Pulmonary artery endothelial cell (primary cell): ENCODE data around the gene NCAM1. TPM values are rescaled to one million over a fixed set of nuclear protein-coding genes. Genes with fewer than 3 reads are reported as not detected.

ENCODE experiments used
- DNase-seq: peaks from one replicate; pipeline ENCODE4 v3.0.0-alpha.2; 2011; ENCODE audit warnings: low read depth, low spot score
- total RNA-seq: library from RNA; depleted of rRNA; stranded (reverse); fragments of >200 nt; gene quantifications from 2 replicates; pipeline ENCODE4 v1.2.3, GENCODE V29; 2014

Gene NCAM1
- total RNA-seq, 1 donor from 2014 or later, result 0.07 TPM

DNA sequence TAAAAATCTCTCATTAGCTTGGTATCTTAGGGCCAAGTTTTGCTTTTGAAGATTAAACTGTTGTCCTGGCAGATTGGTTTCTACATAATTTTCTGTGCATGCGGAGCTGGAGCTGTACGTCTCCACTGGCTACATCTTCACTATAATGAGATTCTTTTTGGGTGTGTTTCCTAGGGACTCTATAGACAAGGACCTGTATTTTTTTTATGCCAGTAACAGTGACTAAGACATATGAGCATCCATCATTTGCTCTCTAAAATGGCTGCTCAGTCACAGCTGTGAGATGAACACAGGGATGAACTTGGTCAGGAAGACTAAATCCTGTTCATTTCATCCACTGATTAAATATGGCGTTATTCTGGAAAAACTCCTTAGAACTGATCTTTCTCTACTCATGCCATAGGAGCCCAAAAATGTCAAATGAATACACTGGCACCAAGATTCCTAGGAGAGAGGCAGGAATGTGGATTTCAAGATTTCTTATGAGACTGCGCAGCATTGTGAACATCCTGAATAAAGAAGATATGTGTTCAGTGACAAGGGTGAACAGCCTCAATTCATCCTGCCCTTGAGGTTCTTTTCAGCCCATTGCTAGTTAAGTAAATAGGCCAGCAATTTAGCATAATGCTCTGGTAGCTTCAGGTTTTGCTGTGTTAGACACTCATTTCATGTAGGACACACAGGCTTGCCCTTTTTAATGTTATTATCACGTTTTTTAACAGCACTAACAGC is 168.2 kb downstream of the NCAM1 start:
- no peak for DNase-seq

DNA sequence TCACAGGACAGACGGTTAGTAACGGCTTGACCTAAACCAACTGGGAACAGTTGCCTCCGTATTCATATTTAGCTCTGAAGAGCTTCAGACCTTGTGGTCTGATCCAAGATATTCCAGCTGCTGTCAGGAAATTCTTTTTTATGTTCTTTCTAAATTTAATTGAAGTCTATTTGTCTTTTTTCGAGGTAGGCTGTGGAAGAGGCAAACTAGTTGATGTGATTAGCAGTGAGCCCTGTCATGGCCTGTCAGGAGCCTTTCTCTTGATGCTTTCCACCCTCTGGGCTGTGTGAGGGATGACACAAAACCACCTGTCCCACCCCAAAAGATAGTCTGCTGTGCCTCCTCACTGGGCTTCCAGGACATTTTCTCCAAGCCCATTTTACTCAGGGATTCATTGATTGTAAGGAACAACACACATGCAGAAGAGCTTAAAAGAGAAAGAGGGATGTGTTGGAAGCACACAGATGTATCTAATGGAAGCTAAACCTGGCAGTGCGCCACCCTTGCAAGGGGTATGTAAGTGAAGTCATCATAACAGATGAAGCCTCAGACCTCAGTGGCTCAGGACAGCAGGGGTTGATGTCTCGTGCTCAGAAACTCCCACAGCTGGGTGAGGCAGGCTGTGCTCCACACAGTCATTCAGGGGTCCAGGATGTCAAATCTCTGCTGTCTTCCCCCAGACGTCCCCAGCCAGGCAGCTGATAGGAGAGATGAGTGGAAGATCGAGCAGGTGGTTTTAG is 170.0 kb downstream of the NCAM1 start:
- DNase-seq, result no peak

DNA sequence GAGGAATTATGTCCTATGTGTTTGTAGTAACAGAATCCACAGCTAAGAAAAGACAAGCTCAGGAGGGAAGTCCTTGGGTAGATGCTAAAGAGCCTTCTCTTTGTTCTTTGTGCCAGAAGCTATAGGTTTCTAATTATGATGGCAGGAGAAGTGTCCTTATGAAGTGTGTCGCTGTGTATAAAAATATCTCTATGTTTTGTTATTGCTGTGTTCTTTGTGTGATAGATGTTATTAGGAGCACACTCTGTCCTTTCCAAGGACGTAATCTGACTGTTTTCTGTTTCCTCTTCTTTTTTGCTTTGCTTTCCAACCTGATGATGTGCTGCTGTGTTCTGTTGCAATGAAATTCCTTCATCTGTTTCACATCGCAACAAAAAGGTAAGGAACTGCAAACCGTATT is 171.9 kb downstream of the NCAM1 start:
- DNase-seq, result no peak

DNA sequence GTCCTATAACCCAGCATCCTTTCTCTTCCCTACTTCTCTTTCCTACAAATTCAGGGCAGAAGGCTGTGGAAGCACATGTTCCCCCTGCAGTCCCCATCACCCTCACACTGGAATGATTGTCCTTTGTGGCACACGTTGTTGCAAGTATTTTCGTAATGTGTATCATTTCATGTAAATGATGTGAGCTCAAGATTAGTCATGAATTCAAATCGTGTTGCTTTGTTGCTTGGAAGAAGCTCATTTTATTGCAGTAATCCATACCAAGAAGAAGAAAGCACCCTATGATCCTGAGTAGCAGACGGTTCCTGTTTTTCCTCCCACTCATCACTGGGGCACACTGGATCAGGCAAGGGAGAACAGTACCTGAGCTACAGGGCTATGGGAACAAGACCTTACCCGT is 173.4 kb downstream of the NCAM1 start:
- no peak for DNase-seq

DNA sequence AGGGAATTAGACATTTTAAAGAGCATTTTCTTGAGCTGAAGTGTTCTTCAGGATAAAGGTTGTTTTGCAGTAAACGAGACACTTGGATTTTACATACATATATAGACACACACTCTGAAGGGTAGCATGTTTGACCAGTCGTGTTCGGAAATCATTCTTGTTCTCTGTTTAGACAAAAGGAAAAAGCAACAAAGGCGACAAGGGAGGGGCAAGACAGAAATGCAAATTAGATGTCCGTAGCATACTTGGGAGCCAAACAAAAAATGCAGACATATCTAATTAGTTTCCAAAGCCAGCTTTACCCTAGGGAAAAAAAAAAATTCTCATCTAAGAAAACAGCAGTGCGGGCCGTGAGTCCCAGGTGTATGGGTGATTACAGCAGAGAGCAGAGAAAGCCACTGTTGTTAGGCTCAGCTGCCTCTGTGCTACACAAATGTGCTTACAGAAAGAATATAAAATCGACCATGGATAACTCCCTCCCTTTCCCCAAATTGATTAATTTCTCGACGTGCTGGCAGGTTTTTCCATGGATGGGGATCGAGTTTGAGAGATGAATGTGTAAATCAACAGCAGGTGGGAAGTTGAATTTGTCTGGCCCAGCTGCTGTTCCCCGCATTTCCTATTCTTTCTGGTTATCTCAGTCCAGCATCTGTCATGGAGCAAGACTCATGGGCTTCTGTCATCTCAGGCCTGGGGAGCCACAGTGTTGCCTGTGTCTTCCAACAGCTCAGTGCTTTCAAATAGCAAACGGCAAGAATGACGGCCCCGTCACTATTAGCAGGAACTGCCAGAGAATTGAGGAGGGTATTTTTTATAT is 176.7 kb downstream of the NCAM1 start:
- DNase-seq, result no peak

DNA sequence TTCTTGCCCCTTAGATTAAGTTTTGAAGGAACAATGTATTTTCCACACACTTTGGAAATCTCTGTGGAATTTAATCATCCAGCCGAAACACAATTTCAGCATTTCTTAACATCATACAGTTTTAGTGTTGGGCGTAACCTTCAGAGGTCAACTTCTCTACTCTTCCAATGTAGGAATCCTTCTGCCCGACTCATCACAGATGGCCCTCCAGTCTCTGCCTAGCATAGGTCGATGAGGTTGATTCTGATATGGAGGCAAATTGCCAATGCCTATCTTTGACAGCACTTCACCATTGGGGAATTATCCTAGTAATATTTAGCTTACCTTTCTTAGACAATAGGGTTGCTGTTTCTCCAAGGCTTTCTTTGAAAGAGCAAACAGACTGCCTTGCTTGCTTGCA is 177.5 kb downstream of the NCAM1 start:
- DNase-seq, result no peak

DNA sequence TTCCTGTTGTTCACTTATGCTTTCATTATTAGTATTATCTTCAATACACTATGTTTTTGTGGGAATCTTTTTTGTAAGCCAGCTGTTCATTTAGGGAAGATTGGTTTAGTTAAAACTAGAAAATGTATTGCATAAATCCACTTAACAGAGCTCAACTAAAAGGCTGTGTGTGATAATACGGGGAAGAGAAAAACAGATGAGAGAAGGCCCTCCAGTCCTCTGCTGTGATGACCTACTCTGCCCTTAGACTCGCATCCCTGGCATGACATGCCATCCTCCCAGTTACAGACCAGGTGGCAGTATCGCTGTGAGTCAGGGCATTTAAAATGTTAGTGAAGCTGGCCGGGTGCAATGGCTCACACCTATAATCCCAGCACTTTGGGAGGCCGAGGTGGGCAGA is 179.8 kb downstream of the NCAM1 start:
- no peak for DNase-seq

DNA sequence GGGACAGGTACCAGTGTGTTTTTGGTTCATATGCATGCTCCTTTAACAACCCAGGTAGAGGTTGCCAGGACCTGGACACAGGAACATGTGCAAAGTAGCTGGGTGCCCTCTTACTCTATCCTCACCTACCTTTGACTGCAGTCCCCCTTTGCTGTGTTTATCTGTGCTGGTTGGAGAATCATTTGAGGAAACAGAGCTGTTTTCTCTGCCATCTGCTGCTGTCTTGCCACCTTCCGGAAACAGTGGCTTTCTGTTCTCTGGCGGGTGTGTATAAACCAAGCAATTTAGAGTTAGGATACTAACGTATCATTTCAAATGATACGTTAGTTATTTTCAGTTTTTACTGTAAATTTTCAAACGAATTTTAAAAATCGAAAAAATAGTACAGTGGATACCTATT is 181.3 kb downstream of the NCAM1 start:
- no peak for DNase-seq

DNA sequence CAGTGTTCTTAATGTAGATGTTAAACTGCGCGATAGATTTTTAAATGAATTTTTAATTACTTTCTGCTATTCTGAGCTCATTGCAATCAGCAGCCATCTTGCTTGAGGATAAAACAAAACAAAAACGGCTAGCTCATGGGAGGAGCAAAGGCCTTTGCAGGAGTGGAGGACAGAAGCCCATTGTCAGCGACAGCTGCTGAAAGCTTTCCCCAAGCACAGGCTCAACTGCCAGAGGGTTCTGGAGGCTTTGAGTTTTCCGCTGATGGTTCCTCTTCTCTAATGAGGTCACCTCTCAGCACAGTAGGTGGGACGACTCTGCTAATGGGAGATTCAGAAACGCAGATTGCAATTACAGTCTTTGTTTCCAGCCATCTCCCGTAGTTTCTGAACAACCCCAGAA is 186.0 kb downstream of the NCAM1 start:
- no peak for DNase-seq

DNA sequence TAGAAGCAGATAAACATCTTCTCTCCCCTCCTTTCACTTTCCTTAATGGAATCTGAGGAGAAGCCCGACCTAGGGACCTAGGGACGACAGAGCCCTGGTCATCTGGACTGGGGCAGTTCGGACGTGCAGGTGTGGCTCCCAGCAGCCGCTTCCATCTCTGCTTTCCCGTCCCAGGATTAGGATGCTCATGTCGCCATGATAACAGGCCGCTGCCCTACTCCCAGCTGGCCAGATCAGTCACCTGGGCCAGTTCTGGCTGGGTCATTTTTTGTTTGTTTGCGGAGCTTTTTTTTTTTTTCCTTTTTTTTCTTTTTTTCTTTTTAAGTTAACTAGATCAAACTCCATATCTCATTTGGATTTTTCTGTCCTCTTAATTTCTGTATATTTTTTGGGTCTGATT is 186.9 kb downstream of the NCAM1 start:
- DNase-seq, result no peak

DNA sequence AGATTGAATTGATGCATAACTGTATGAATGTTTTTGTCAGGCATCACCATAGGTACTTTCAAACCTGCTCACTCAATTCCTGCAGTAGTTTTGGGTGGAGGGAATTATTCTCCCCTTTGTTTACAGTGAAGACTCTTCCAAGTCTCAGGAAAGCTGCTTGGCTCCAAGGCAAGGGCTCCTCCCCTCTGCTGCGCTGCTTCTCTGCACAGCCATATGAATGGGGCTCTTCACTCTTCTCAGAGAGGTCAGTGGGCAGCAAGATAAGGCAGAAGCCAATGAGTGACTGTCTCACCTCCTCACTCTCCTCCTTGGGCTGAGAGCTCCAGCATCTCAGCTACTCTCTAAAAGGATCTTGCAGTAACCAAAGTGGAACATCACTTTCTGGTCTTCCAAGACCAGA is 187.4 kb downstream of the NCAM1 start:
- DNase-seq, result no peak

DNA sequence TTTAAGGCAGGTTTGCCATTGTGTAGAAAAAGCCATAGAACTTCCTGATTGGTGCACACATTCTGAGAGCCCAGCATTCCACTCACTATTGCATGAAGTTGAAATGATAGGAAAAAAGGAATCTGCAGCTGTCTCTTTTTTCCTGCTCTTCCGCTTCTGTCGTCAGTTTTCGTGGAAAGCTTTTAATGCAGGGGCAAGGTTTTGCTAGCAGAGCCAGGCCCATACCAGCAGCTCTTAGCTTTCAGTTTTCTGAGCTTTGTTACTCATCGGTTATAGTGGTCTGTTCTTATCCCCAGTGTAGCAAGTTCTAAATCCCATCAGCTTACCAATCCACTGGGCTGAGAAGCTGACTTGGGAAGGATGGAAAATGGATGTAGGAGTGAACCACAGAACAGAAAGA is 190.3 kb downstream of the NCAM1 start:
- DNase-seq, result no peak

DNA sequence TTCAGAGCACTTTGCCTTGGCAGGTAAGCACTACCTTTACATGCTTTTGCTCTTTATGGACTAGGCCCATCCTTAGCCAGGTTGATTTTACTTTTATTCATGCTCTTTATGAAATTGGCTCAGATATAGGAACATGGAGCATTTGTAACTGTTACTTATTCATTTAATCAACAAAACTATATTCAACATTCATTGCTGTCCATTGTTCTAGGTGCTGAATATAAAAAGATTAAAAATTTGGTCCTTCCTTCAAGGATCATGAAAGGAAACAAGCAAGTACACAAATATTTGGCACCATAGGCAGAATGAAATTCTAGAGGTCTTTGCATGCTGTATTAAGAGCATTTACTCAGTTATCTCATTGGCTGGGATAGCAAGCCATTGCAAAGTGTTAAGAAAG is 191.3 kb downstream of the NCAM1 start:
- DNase-seq, result no peak

DNA sequence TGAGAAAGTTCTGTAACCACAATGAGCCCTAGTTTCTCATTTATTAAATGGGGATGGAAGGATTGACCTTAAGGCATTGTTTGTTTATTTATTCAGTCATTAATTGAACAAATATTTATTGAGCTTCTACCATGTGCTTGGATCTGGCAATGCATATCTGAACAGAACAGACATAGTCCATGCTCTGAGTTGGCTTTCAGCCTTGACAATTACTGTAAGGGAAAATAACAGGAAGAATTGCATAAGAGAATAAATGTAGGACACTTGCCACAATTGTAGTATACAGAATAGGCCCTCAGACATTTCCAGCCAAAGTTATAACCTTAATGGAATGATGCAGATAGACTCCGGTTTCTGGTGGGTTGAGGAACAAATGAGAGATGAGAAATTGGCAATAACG is 192.6 kb downstream of the NCAM1 start:
- no peak for DNase-seq

DNA sequence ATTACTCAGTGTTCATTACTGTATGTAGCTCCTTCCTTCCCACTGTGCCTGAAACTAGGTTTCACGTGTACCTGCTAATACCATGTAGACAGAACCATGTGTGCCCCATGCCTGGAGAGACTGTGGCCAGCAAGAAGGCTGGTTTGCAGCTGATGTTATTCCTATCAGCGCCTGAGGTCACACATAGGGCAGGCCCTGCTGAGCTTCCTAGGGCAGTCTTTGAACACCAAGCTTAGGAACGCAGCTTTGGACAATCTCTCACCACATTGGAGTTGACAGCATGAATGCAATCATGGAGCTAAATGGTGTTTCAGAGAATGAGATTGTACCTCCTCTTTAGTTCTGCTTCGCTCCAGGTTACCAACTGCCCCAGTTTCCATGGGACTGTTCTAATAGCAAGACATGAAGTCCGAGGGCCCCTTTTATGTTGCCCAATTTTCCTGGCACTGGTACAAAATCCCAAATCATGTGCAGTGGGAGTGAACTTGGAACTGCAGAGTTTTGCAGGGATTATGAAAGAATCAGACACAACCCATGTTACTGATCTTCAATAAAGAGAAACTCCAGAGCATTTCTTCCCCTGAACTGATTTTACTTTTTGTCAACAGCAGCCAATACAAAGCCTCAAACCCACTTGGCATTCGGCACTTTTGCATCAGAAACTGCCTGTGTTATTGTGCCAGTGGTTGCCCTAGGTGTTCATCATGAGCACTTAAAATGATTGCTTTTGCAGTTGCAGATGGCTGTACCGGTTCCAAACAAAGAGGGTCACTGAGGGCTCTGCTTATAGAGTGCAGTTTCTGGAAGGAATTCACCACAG is 199.0 kb downstream of the NCAM1 start:
- no peak for DNase-seq

DNA sequence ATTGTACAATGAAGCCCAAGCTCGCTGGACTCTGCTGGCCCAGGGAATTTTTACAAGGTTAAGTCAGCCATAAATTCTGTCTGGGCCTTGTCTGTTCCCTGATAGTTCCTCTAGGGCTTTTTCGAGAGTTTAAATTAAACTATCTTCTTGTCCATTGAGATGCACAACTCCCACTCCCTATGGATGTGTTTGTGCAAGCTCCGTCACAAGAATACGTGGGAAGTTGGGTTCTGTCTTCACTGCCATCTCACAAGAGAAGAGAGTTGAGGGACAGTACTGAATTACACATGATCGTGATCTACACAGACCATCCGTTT is 199.5 kb downstream of the NCAM1 start:
- DNase-seq, result no peak

DNA sequence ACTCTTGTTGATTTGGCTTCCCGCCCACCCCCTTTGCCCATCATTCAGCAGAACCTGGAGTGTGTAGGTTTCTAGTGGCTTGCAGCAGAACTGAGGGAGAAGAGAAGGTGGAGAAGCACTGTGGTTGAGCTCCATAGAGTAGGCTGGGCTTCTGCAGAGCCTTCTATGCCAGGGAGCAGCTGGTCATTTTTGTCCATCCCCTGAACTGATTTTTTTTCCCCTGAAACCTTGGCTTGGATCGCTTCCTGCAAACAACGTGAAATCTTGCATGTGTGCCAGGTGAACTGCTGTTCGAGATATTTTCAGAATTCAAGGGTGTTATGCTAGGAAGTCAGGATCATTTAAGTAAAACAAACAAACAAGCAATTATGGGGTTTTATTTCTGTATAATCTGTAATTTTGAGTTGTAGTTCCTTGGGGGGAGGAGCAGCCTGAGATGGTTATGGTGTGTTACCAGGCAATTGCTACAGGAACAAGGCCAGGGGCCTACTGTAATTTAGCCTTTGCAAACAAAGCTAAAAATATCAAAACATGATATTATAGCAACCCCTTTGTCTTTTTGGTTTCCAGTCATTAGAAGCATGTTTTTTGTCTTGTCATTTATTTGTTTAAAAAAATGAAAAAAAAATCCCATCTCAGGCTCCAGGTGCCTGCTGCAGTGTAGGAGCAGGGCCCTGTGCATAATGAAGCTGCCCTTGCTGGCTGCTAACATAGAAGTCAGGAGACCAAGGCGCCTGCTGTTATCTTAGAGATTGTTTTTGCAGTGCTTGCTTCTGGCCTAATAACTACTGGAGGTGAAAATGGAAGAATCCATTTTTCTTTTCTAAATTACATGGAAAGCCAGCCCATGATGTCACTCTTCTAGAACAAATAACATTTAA is 200.7 kb downstream of the NCAM1 start:
- no peak for DNase-seq

DNA sequence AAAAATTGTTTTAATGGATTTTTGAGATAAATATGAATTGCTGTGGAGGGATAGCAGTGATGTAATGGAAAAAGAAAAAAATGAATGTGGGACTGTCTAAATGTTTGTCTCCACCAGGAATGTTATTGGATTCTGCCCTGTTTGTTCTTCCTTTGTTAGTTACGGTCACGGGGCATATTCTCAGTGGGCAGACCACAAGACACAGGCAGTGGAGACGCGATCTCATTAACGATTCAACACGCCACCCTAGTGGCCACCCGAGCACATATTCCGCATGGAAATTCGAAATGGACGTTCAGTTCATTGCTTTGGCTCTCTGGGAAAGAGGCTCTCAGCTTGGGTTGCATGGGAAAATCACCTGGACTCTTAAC is 201.4 kb downstream of the NCAM1 start:
- DNase-seq, result no peak

DNA sequence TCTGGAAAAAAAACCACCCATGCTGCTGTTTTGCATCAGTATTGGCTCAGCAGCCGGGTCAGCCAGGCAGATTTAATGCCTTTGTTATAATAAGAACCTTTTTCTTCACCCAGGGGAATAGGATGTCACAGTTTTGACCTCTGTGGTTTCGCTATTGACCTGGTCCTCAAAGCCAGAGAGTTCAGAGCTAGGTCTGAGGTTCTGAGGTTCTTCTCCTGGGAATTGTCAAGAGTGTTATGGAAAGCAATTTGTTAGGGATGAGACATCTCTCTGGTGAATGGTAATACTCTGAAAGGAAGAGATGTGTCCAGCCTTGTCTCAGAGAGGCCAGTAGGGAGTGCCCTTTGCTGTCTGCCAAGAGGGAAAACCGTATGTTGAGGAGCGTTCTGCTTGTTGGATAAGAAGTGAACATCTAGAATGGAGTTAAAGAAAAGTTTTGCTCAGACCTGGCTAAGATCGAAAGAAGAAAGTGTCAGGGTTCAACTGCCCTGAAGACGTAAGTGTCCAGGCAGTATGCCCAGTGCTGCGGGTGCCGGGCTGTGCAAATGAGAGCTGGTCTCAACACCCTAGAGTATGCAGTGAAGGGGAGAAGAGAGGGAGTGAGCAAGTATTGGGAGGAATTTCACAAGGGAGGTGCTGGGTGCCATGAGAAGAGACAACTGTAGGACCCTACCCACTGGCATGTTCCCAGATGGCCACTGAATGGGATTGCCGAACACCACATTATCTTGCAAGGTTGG is 202.2 kb downstream of the NCAM1 start:
- no peak for DNase-seq

DNA sequence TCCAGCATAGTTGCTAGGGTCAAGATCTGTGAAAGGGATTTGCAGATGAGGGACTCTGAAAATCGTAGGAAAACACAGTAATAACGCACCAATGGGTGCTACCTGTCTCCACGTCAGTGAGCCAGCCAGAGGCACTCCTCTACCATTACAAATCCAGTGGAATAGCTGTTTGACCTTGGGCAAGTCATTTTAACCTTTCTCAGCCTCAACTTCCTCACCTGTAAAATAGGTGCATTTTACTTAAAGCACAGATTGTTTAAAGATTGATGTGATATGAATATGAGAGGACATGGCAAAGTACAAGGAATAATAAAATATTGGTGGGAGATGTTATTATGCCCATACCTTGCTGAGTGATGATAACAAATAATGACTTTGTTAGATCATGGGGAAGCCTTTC is 205.1 kb downstream of the NCAM1 start:
- DNase-seq, result no peak
